ENCODE results near the gene MYADML2. TPM values are rescaled to one million over a fixed set of nuclear protein-coding genes. Genes with fewer than 3 reads are reported as not detected.
"Not testable (repeated sequence)": the region's sequence is repeated elsewhere in the genome, so short reads cannot be mapped to it uniquely, and the experiment has no call there.

The MYADML2 gene
- total RNA-seq, 2 donors from 2014 or later, result not detected

DNA sequence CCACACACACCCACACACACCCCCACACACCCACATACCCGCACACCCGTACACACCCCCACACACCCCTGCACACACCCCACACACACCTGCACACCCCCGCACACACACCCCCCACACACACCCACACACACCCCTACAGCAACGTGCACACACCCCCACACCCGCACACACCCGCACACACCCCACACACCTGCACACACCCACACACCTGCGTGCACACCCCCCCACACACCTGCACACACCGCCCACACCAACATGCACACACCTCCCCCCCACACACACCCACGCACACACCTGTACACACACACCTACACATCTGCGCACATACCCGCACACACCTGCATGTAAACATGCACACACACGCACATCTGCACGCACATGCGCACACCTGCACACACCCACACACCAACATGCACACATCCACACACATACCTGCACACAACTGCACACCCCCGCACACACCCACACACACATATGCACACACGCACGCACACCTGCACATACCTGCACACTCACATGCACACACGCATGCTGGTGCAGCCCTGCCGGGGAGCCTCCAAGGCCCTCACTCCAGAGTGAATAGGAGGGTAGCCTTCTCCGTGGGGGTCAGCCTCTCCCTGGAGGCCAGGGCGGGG, 37.9 kb upstream of the MYADML2 start:
- no peak overlapping the region for H3K4me3 Mint-ChIP-seq
- peaks cover 8% of the 10 kb centered on the region for H3K36me3 Mint-ChIP-seq (ENCODE audit: low read depth)

DNA sequence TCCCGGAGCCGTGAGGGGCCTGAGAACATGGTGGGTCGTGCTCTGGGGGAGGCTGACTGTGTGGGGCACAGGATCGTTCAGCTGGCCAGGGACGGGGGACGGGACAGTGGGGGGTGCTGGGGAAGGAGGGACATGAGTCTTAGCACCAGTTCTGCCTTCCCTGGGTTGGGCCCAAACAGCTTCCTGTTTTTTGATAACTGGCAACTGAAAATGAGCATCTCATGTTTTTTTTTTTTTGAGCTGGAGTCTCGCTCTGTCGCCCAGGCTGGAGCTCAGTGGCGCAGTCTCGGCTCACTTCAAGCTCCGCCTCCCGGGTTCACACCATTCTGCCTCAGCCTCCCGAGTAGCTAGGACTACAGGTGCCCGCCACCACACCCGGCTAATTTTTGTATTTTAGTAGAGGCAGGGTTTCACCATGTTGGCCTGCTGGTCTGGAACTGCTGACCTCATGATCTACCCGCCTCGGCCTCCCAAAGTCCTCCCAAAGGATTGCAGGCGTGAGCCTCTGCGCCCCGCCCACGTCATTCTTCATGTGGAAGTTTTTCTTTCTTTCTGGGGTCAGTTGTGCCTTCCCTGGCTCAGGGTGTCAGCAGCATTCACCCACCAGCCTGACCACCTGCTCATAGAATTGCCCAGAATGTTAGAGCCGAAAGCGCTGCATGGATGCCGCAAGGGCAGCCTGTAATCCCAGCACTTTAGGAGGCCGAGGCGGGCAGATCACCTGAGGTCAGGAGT, 36.8 kb upstream of the MYADML2 start:
- H3K9me3 ChIP-seq (ENCODE audit: control insufficient read depth, low read length, poor library complexity, severe bottlenecking), result no peaks in the 10 kb centered on the region
- no peak overlapping the region for H3K4me3 Mint-ChIP-seq
- peaks cover 8% of the 10 kb centered on the region for H3K36me3 Mint-ChIP-seq (ENCODE audit: low read depth)
- DNase-seq (no peak), ATAC-seq (no peak)
- H3K4me1 Mint-ChIP-seq, result peaks cover 14% of the 10 kb centered on the region
- no peaks in the 10 kb centered on the region for H3K27me3 Mint-ChIP-seq
- no peak overlapping the region for H3K27ac Mint-ChIP-seq

More for the DNA sequence above, 37.9 kb upstream of the MYADML2 start:
- no peaks in the 10 kb centered on the region for H3K9me3 ChIP-seq (ENCODE audit: control insufficient read depth, low read length, poor library complexity, severe bottlenecking)
- ATAC-seq (no peak), DNase-seq (no peak)
- Mint-ChIP-seq H3K27ac (no peak overlapping the region), H3K4me1 (peaks cover 14% of the 10 kb centered on the region), H3K27me3 (no peaks in the 10 kb centered on the region)

DNA sequence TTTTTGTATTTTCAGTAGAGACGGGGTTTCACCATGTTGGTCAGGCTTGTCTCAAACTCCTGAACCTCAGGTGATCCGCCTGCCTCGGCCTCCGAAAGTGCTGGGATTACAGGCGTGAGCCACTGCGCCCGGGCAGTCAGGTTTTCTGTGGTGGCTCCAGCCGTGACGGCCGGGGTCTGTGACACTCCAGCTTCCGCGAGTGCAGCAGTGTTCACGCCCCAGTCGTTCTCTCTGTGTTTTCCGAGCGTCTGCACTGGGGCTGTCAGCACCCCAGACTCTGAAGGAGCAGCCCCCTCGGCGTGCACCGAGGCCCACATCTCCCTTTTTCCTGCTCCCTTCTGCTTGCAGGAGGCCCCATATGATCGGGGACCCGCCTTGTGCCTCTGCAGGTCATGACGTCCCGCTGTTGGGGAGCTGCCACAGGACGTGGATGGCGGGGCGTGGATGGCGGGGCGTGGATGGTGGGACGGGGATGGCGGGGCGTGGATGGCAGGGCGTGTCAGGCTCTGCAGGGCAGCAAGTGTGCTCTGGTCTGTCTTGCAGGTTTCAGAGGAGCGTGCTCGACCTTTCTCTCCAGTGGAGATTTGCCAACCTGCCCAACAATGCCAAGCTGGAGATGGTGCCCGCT, 36.1 kb upstream of the MYADML2 start:
- H3K36me3 Mint-ChIP-seq (ENCODE audit: low read depth), result peaks cover 8% of the 10 kb centered on the region
- DNase-seq, result no peak
- peaks cover 17% of the 10 kb centered on the region for H3K4me1 Mint-ChIP-seq
- no peaks in the 10 kb centered on the region for H3K27me3 Mint-ChIP-seq
- H3K9me3 ChIP-seq (ENCODE audit: control insufficient read depth, low read length, poor library complexity, severe bottlenecking), result no peaks in the 10 kb centered on the region
- ATAC-seq, result no peak
- no peak overlapping the region for H3K27ac Mint-ChIP-seq
- H3K4me3 Mint-ChIP-seq, result no peak overlapping the region

DNA sequence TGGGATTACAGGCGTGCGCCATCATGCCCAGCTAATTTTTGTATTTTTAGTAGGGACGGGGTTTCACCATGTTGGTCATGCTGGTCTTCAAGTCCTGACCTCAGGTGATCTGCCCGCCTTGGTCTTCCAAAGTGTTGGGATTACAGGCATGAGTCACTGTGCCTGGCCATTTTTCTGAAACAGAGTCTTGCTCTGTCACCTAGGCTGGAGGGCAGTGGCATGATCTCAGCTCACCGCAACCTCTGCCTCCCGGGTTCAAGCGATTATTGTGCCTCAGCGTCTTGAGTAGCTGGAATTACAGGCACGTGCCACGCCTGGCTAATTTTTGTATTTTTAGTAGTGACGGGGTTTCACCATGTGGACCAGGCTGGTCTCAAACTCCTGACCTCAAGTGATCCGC, 34.5 kb upstream of the MYADML2 start:
- H3K36me3 Mint-ChIP-seq (ENCODE audit: low read depth); ATAC-seq; H3K4me3 Mint-ChIP-seq; DNase-seq; H3K27me3 Mint-ChIP-seq; H3K27ac Mint-ChIP-seq; H3K9me3 ChIP-seq (ENCODE audit: control insufficient read depth, low read length, poor library complexity, severe bottlenecking): not testable (repeated sequence)
- peaks cover 19% of the 10 kb centered on the region for H3K4me1 Mint-ChIP-seq

DNA sequence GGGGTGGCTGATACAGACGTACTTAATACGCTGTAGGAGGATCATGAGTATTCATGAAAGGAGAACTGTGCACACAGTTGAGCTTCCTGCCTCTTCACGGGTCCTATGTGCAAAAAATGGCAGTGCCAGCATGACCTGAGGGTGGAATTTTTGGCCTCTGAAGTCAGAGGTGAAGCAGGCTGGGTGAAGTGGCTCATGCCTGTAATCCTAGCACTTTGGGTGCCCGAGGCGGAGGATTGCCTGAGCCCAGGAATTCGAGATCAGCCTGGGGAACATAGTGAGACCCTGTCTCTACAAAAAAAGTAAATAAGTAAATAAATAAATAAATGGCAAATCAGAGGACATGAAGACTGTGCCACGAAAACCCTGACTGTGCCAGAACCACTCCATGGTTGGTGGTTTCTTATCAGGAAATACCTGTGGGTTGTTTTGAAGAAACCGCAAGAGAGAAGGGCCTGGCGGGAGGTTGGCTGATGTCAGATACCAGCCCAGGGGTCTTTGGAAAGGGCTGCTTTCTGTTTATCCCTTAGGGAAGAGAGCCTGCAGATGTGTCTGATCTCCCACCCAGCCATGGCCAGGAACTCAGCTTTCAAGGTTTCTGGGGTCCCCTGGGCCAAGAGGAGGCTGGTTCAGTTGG, 33.8 kb upstream of the MYADML2 start:
- H3K9me3 ChIP-seq (ENCODE audit: control insufficient read depth, low read length, poor library complexity, severe bottlenecking), result no peaks in the 10 kb centered on the region
- Mint-ChIP-seq H3K4me3 (peak overlapping the region; percentile 97), H3K27ac (peak overlapping the region; percentile 29), H3K36me3 (ENCODE audit: low read depth) (peaks cover 8% of the 10 kb centered on the region), H3K27me3 (no peaks in the 10 kb centered on the region), H3K4me1 (peaks cover 25% of the 10 kb centered on the region)
- ATAC-seq (no peak), DNase-seq (no peak)

DNA sequence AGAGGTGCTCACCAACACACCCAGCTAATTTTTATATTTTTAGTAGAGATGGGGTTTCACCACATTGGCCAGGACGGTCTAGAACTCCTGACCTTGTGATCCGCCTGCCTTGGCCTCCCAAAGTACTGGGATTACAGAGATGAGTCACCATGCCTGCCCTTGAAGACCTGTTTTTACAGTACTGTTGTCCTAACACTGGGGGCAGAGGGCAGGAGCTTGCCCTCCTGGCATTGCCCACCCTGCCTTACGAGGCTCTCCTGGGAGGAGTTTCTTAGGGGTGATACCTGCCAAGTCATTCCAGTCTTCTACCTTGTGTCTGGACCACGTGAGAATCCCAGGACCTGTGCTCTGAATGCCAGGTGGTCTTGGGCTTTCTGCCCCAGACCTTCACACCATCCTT, 33.1 kb upstream of the MYADML2 start:
- Mint-ChIP-seq H3K4me1 (peaks cover 24% of the 10 kb centered on the region), H3K27me3 (no peaks in the 10 kb centered on the region), H3K27ac (no peak overlapping the region), H3K36me3 (ENCODE audit: low read depth) (peaks cover 7% of the 10 kb centered on the region), H3K4me3 (peak overlapping the region; percentile 97)
- no peak for DNase-seq
- H3K9me3 ChIP-seq (ENCODE audit: control insufficient read depth, low read length, poor library complexity, severe bottlenecking), result no peaks in the 10 kb centered on the region
- ATAC-seq, result no peak

DNA sequence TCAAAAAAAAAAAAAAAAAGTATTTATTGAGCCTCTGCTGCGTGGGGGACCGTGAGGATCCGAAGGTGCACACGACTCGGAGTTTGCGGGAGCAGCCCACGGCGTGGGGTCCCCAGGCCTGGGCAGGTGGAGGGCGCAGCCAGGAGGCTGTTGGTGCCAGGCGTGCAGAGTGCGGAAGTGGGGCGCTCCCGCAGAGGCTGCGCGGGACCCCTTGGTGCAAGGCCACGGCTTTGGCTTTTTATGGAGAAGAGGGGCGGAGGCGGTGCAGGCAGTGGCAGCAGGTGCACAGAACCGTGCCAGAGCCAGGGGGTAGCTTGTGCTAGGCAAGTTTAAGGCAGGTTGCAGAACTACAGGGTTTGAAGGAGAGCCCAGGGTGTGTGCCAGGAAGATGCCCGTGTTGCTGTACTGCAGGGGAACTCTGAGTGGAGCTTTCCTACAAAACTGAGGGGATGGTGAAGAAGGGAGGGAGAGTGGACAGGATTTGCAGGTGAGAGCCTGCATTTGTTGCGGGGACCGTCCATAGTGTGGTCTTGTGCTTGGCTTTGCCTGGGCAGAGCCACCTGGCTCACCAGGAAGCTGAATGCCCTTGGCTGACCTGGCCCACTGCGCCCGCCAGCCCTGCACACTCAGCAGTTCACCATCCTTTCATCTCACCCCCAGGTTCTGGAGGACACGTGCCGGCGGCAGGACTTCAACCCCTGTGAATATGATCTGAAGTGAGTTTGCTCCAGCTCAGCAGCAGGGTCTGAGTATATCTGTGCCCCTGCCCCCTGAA, 31.7 kb upstream of the MYADML2 start:
- ATAC-seq, result no peak
- Mint-ChIP-seq H3K27me3 (no peaks in the 10 kb centered on the region), H3K36me3 (ENCODE audit: low read depth) (peaks cover 4% of the 10 kb centered on the region), H3K27ac (peak overlapping the region; percentile 24), H3K4me3 (peak overlapping the region; percentile 97), H3K4me1 (peaks cover 22% of the 10 kb centered on the region)
- H3K9me3 ChIP-seq (ENCODE audit: control insufficient read depth, low read length, poor library complexity, severe bottlenecking), result no peaks in the 10 kb centered on the region
- DNase-seq, result no peak

DNA sequence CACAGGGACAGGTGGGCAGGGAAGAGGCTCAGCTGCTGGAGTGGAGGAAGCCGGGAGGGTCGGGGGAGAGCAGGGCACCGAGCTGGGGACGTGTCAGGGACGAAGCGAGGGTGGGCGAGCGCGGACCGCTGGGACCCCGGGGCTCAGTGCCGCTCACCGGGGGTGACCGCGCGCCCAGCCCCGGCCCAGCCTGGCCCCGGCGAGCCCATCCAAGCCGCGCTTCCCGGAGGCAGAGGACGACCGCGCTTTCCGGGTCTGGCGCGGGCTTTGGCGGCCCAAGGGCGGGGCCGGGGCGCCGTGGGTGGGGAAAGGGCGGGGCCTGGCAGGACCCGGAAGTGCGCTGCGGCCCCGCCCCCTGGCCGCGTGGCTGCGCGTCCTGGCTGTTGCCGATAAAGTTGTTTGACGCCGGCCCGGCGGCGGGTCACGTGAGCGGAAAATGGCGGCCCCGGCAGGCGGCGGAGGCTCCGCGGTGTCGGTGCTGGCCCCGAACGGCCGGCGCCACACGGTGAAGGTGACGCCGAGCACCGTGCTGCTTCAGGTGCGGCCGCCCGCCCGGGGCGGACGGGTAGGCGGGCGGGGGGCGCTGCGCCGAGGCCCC, 30.3 kb upstream of the MYADML2 start, which contains the start of gene ASPSCR1:
TSS of gene ASPSCR1 (plus strand) at position 419 of the 598 bp plus-strand sequence. CDS start at position 437, 18 bp downstream.
- DNase-seq (peak; percentile 86 to 94 (median 87)), ATAC-seq (peak; percentile 95)
- Mint-ChIP-seq H3K27me3 (no peaks in the 10 kb centered on the region), H3K27ac (peak within 1 kb of the TSS; percentile 96), H3K4me1 (peaks cover 18% of the 10 kb centered on the region), H3K4me3 (peak within 1 kb of the TSS; percentile 97), H3K36me3 (ENCODE audit: low read depth) (no peaks in the 10 kb centered on the region)
- H3K9me3 ChIP-seq (ENCODE audit: control insufficient read depth, low read length, poor library complexity, severe bottlenecking), result no peaks in the 10 kb centered on the region

DNA sequence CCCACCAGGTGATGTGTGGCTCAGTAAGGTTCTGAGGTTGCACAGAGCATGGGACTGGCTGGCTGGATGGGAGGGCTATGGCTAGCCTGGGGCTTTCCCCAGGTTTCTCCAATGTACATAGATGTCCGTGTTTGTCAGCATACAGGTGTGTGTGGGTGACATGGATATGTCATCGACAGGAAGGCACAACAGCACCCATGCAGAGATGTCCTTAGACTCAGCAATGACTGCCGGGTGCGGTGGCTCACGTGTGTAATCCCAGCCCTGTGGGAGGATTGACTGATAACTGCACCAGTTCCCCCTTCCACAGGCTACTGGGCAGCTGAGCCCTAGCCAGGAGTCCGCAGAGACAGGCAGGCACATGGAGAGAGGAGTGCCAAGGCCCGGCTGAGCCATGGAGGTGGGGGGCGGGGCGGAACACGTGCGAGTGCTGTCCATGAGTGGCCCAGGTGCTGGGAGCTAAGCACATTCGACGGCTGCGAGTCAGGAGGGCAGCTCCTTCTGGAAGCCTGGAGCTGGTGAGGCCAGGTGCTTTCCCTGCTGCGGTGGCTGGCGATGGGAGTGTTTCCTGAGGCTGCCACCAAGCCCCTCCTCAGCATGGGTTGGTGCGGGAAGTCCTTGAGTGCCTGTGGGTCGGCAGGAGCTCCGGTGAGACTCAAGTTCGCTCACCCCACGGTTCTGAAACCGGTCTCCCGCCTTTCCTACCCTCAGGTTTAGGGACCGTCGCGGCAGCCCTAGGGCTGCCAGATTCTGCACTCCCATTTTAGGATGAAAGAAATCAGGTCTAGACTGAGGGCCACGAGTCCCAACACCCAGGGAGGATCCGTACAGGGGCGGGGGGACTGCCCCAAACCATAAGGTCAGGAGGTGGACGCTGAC, 29.5 kb upstream of the MYADML2 start:
- Mint-ChIP-seq H3K27ac (peak overlapping the region; percentile 96), H3K4me3 (peak overlapping the region; percentile 97), H3K36me3 (ENCODE audit: low read depth) (no peaks in the 10 kb centered on the region), H3K4me1 (peaks cover 18% of the 10 kb centered on the region), H3K27me3 (no peaks in the 10 kb centered on the region)
- peak in 1 of 3 donors; percentile 31 for DNase-seq
- peak; percentile 22 for ATAC-seq
- no peaks in the 10 kb centered on the region for H3K9me3 ChIP-seq (ENCODE audit: control insufficient read depth, low read length, poor library complexity, severe bottlenecking)

DNA sequence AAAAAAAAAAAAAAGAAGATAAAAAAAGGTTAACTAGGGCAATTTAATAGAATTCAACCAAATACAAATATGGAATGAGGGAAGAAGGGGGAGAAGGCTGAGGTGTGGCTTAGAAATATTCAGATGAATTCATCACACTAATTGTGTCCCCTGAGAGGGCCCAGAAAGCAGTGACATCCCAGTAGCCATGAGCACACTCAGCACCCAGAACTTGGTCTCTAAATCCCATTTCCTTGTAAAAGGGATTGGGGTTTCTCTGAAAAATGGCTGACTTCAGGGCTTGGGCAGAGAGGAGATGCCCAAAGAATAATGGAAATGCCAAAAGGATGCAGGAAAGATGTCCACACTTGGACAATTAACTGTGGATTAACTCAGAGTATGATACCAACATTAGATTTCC, 26.4 kb upstream of the MYADML2 start:
- H3K4me1 Mint-ChIP-seq, result peaks cover 9% of the 10 kb centered on the region
- H3K4me3 Mint-ChIP-seq, result no peak overlapping the region
- no peaks in the 10 kb centered on the region for H3K27me3 Mint-ChIP-seq
- no peak for DNase-seq
- no peaks in the 10 kb centered on the region for H3K9me3 ChIP-seq (ENCODE audit: control insufficient read depth, low read length, poor library complexity, severe bottlenecking)
- H3K27ac Mint-ChIP-seq, result no peak overlapping the region
- ATAC-seq, result no peak
- H3K36me3 Mint-ChIP-seq (ENCODE audit: low read depth), result no peaks in the 10 kb centered on the region

DNA sequence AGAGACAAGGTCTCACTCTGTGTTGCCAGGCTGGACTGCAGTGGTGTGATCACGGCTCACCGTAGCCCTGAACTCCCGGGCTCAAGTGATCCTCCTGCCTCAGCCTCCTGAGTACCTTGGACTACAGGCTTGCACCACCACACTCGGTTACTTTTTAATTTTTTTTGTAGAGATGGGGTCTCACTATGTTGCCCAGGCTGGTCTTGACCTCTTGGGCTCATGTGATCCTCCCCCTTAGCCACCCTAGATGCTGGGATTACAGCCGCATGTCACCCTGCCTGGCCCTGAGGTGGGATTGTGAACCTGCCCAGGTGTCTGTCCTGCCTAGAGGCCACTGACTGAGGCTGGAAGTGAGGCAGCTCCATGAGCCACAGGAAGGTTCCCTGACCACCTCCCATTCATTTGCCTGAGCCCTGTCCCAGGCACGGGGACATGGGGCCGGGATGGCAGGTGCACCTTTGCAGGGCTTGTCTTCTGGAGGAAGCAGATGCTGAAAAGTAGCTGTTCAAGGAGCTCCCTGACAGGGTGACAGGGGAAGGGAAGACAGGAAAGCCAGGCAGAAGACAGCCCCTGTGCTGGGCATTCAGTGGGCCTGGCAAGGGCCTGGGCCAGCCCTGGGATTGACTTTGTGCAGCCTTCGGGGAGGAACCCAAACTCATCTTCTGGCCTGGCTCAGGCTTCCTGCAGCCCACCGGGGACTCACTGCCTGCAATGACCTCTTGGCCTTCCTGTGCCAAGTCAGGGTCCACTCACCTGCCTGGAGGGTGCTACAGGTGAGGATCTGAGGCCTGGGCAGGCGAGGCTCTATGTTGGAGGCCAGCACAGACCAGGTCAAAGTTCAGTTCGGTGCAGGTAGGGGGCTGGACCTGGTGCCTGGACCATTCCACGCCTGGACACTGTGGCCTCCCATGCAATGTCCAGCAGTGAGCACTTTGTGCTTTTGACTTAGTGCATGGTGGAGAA, 22.1 kb upstream of the MYADML2 start:
- H3K4me3 Mint-ChIP-seq, result peak overlapping the region; percentile 49
- no peak for ATAC-seq
- H3K9me3 ChIP-seq (ENCODE audit: control insufficient read depth, low read length, poor library complexity, severe bottlenecking), result no peaks in the 10 kb centered on the region
- no peaks in the 10 kb centered on the region for H3K27me3 Mint-ChIP-seq
- peaks cover 6% of the 10 kb centered on the region for H3K4me1 Mint-ChIP-seq
- H3K36me3 Mint-ChIP-seq (ENCODE audit: low read depth), result no peaks in the 10 kb centered on the region
- DNase-seq, result no peak
- H3K27ac Mint-ChIP-seq, result no peak overlapping the region
